ENCODE measurements around the gene OAF. TPM values are rescaled to one million over a fixed set of nuclear protein-coding genes. Genes with fewer than 3 reads are reported as not detected.
A peak's percentile ranks its signal among the peaks of the same experiment; 100 is the strongest.

Gene OAF
- total RNA-seq: 100 to 1,000 TPM in 1 of 4 donors, 10 to 100 TPM in 3; 30.0 to 100 (median 42.4) TPM

DNA sequence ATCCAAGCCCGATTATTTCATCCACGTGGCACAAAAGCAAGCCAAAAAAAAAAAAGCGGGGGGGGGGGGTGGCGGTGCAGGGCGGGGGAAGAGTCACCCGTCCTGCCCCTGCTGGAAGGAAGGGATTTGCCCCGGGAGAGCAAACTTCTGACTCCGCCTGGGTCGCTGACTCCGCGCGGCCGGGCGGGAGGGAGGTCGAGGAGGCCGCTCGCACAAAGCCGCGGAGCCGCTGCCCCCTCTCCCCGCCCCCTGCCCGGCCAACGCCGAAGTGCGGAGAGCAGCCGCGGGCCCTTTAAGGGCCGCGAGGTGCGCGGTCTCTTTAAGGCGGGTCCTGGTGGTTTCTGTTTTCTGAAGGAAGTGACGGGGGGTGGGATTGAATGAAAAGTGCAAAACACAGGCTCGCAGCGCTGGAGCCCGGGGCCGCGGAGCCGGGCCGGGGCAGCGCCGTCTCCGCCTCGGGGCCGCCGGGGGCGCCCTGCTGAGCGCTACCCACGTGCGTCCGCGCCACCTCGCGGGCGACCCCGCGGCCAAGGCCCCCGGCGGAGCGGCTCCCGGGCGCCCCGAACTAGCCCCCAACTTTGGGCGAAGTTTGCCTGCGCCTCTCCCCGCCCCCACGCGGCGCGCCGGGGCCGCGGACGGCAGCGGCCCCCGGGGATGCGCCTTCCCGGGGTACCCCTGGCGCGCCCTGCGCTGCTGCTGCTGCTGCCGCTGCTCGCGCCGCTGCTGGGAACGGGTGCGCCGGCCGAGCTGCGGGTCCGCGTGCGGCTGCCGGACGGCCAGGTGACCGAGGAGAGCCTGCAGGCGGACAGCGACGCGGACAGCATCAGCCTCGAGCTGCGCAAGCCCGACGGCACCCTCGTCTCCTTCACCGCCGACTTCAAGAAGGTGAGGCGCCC lies at the start of gene OAF:
TSS of gene OAF (plus strand) at position 407 of the 896 bp plus-strand sequence. CDS start at position 655, 248 bp downstream.
- 2% methylated on average over 12 of the region's 108 CpGs; no CpG with 5 or more reads in 1 of the 2 donors for WGBS, 2 donors (ENCODE audit: low coverage in 1 of 2)

DNA sequence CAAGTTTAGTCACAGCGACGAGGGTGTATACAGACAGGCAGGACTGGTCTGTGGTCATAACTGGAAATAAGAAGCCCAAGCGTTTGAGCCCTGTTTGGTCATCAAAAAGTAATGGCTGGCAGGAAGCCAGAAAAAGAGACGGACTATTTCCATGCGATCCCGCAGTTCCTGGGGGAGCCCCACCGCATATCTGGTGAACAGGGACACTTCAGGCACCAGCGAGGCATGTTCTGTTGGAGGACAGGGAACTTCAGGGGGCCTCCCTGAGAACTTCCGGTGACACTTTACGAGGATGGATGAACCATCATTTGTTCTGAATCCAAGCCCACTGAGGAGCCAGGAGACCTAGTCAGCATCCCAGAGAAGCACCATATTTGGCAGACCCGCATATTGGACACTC lies 43.2 kb upstream of the OAF start:
- no peak for TF ChIP-seq POLR2AphosphoS5 (IDR thresholded peaks at IDR 0.05)
- TF ChIP-seq EP300 (IDR thresholded peaks at IDR 0.05): no peak
- TF ChIP-seq POLR2A (IDR thresholded peaks at IDR 0.05): no peak
- TF ChIP-seq, protein P1, sequence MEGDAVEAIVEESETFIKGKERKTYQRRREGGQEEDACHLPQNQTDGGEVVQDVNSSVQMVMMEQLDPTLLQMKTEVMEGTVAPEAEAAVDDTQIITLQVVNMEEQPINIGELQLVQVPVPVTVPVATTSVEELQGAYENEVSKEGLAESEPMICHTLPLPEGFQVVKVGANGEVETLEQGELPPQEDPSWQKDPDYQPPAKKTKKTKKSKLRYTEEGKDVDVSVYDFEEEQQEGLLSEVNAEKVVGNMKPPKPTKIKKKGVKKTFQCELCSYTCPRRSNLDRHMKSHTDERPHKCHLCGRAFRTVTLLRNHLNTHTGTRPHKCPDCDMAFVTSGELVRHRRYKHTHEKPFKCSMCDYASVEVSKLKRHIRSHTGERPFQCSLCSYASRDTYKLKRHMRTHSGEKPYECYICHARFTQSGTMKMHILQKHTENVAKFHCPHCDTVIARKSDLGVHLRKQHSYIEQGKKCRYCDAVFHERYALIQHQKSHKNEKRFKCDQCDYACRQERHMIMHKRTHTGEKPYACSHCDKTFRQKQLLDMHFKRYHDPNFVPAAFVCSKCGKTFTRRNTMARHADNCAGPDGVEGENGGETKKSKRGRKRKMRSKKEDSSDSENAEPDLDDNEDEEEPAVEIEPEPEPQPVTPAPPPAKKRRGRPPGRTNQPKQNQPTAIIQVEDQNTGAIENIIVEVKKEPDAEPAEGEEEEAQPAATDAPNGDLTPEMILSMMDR (IDR thresholded peaks at IDR 0.05): no peak
- 46 to 55% methylated on average over 11 of the region's 11 CpGs for WGBS, 2 donors (ENCODE audit: low coverage in 1 of 2)
- no peak overlapping the region for H3K27ac ChIP-seq
- no peak for ATAC-seq
- no peaks in the 10 kb centered on the region for H3K36me3 ChIP-seq
- H3K9me3 ChIP-seq: no peaks in the 10 kb centered on the region
- no peak overlapping the region for H3K4me3 ChIP-seq
- peaks cover 81% of the 10 kb centered on the region for H3K27me3 ChIP-seq
- H3K4me1 ChIP-seq: peaks cover 0 to 33% (median 14%) of the 10 kb centered on the region in 3 donors

More for the DNA sequence above, at the start of gene OAF:
- Histone ChIP-seq H3K36me3 (no peaks in the 10 kb centered on the region), H3K4me3 (peak within 1 kb of the TSS; percentile 53 to 69), H3K9me3 (no peaks in the 10 kb centered on the region), H3K27ac (peak within 1 kb of the TSS; percentile 19 to 85 (median 80)), H3K27me3 (no peaks in the 10 kb centered on the region), H3K4me1 (peaks cover 0 to 75% (median 20%) of the 10 kb centered on the region in 3 donors)
- peak; percentile 46 to 65 for TF ChIP-seq POLR2A (IDR thresholded peaks at IDR 0.05)
- TF ChIP-seq EP300 (IDR thresholded peaks at IDR 0.05): no peak
- TF ChIP-seq POLR2AphosphoS5 (IDR thresholded peaks at IDR 0.05): peak; percentile 19
- TF ChIP-seq, protein P1 (IDR thresholded peaks at IDR 0.05): peak in 2 of 4 experiments; percentile 6 to 44
- peak; percentile 78 for ATAC-seq

DNA sequence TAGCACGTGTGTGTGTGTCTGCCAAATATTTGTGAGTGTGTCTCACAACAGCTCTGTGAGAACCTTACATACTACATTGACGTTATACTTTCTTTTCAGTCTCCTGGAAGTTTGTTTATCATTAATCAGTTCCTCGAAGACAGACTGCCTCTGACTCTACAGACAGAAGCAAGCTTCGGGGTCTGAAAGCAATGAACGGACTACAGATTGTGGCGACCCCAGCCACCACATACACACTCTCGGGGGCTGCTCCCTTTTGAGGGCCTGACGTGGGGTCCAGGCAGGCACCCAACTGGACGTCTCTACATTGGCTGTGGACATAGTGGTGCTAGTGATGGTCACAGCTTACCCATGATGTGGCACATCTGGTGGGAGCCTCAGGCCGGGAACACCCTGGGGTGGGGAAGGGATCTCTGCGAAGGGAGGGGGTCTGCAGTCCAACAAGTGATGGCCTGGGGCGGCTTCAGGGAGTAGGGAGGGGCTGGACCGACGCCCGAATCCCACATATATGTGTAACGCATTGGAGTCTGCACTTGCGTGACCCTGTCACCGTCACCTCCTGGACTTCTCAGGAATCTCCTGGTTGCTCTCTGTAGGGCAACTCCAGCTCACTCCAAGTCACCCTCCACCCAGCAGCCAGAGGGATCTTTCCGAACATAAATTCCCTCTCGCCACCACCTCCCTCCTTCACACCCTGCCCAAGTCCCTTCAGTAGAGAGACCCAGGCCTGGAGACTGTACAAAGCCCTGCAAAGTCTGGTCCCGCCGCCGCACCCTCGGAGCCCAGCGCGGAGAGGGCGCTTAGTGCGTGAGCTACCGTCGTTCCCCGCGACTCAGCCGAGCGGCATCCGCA lies 42.5 kb upstream of the OAF start:
- Histone ChIP-seq H3K27ac (peak overlapping the region in 2 of 4 donors; percentile 48 to 61), H3K27me3 (peaks cover 87% of the 10 kb centered on the region), H3K4me3 (peak overlapping the region; percentile 12 to 56), H3K4me1 (peaks cover 0 to 39% (median 14%) of the 10 kb centered on the region in 3 donors), H3K9me3 (no peaks in the 10 kb centered on the region), H3K36me3 (no peaks in the 10 kb centered on the region)
- TF ChIP-seq POLR2AphosphoS5 (IDR thresholded peaks at IDR 0.05) (no peak), EP300 (IDR thresholded peaks at IDR 0.05) (no peak), POLR2A (IDR thresholded peaks at IDR 0.05) (no peak)
- TF ChIP-seq, protein P1 (IDR thresholded peaks at IDR 0.05): no peak
- ATAC-seq: no peak
- WGBS, 2 donors (ENCODE audit: low coverage in 1 of 2): 7 to 41% methylated on average over 3 to 10 of the region's 35 CpGs

DNA sequence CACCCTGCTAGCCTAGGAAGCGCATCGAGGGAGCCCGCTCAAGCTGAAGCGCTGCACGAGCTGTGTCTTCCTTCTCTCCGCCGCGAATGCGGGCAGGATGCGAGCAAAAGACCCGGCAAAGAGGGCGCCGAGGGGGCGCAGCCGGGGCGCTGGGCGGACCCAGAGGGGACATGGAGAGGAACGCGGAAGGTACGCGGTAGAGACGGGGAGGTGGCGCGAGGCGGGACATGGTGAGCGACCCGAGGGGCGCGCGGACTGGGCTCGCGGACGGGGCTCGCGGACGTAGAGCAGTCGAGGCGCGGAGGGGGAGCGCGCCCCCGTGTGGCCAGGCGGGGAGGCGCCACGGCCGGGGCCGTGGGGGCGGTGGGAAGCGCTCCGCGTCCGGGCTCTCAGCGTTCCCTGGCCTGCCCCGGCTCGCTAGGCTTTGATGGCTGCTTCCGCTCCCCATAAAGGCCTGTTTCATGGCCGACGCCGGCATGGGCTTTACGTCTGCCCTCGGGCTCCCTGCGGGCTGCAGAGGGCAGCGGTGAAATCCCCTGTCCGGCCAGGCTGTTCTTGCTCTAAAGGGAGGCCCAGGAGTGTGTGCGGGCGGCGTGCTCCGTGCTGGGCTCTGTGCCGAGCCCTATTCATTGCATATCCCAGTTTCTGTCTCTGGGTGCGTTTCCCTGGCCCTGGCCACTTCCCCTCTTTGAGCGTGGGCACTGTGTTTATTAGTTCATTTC lies 41.7 kb upstream of the OAF start:
- H3K4me3 ChIP-seq: peak overlapping the region; percentile 12 to 56
- ATAC-seq: peak; percentile 90
- peak overlapping the region in 2 of 4 donors; percentile 48 to 61 for H3K27ac ChIP-seq
- TF ChIP-seq, protein P1 (IDR thresholded peaks at IDR 0.05): peak; percentile 73 to 98 (median 88)
- no peak for TF ChIP-seq POLR2AphosphoS5 (IDR thresholded peaks at IDR 0.05)
- 0% methylated on average over 2 of the region's 71 CpGs; no CpG with 5 or more reads in 1 of the 2 donors for WGBS, 2 donors (ENCODE audit: low coverage in 1 of 2)
- H3K4me1 ChIP-seq: peaks cover 0 to 44% (median 14%) of the 10 kb centered on the region in 3 donors
- H3K9me3 ChIP-seq: no peaks in the 10 kb centered on the region
- H3K27me3 ChIP-seq: peaks cover 92% of the 10 kb centered on the region
- H3K36me3 ChIP-seq: no peaks in the 10 kb centered on the region
